A549 treated with CpdA at 1 μM for 4 hours (cell line): ENCODE measurements around the gene VSIG1. TPM values are rescaled to one million over a fixed set of nuclear protein-coding genes. Genes with fewer than 3 reads are reported as not detected.

ENCODE experiments used
- total RNA-seq: library from RNA; stranded (reverse); fragments of 200-300 nt; extraction: Qiagen RNA extraction; gene quantifications from 5 replicates; pipeline ENCODE4 v1.2.3, GENCODE V29; 2022; ENCODE audit warnings: low read depth

Gene VSIG1
- total RNA-seq: 0.21 to 0.47 TPM (median 0.36 TPM) in 5 replicates

GRCh38 chrX:108044554-108045256 lies at the start of gene VSIG1:
Gene VSIG1 (plus strand): TSS chrX:108045065. CDS start chrX:108045131, 66 bp downstream.

GRCh38 chrX:108091264-108091877 lies 46.5 kb downstream of the VSIG1 start, which contains the start of the genes ATG4A and PSMD10:
Gene ATG4A (plus strand): TSS chrX:108091778. CDS start chrX:108091827, 49 bp downstream.
Gene PSMD10 (minus strand): TSS chrX:108091542. CDS start chrX:108091520, 22 bp downstream.

Other genes with a start within 250 kb of the VSIG1 start
- 6.5 to 8.1 TPM (median 6.6 TPM) in 5 replicates for gene MID2, start 219.2 kb upstream of the VSIG1 start, total RNA-seq
- gene TEX13B, start 62.7 kb upstream of the VSIG1 start, total RNA-seq: 0.06 TPM in 1 of 5 replicates, not detected in the others
- 69.0 to 90.3 TPM (median 78.1 TPM) in 5 replicates for gene PSMD10, start 46.5 kb downstream of the VSIG1 start, total RNA-seq
- 7.3 to 9.0 TPM (median 8.2 TPM) in 5 replicates for gene ATG4A, start 46.7 kb downstream of the VSIG1 start, total RNA-seq